GM12892 (cell line): ENCODE data around the gene UCHL5.
A peak's percentile ranks its signal among the peaks of the same experiment; 100 is the strongest.

Experiments
- DNase-seq: peaks from one replicate; pipeline ENCODE4 v3.0.0; 2011; ENCODE audit not compliant: insufficient read length
- FAIRE-seq: peaks from 2 replicates; lab custom pipeline; 2011; peaks lifted over from hg19 to GRCh38; lab: Jason Lieb, UNC
- POLR2A ChIP-seq: IDR thresholded peaks from 2 replicates; pipeline ENCODE4 v1.6.1; 2011; ENCODE audit warnings: low read depth, low read length, control low read depth
- POLR2AphosphoS5 ChIP-seq: IDR thresholded peaks from 2 replicates; pipeline ENCODE4 v1.6.1; 2011; ENCODE audit warnings: low read depth, low read length, control low read depth
- TAF1 ChIP-seq: IDR thresholded peaks from 2 replicates; pipeline ENCODE4 v1.6.1; 2011; ENCODE audit warnings: low read depth, mild to moderate bottlenecking, control low read depth, low read length, borderline replicate concordance

Gene UCHL5

GRCh38 chr1:192973202-192973601 lies 86.0 kb downstream of the UCHL5 start:
- peak; percentile 24 for FAIRE-seq
- DNase-seq, result no peak
- TF ChIP-seq POLR2AphosphoS5, result no peak

- FAIRE-seq (no peak), DNase-seq (no peak)
- no peak for TF ChIP-seq POLR2AphosphoS5
- no peak for TF ChIP-seq POLR2A
- TF ChIP-seq TAF1, result no peak
Observed at GRCh38 chr1:192969091-192969490, 90.1 kb downstream of the UCHL5 start.

GRCh38 chr1:192968323-192968722 lies 90.8 kb downstream of the UCHL5 start:
- no peak for FAIRE-seq
- no peak for DNase-seq
- TF ChIP-seq TAF1, result no peak
- TF ChIP-seq POLR2A, result no peak

DNA sequence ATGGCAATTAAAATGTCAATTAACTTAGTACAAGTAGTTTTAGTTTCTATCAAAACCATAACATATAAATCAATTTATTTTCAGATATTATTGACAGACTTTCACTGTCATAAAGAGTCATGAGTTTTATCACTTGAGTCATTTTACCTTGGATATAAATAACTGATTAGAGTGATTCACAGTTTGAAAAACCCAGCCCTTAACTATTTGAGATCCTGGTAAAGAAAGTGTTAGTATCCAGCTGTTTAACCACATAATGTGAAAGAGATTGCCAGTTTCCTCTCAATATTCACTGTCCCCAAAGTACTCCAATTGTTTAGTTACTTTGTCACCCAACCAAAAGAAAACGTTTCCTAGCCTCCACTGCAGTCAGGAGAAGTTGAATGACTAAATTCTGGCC lies 91.3 kb downstream of the UCHL5 start:
- TF ChIP-seq POLR2A (no peak), TAF1 (no peak), POLR2AphosphoS5 (no peak)
- FAIRE-seq (no peak), DNase-seq (no peak)

- TF ChIP-seq TAF1 (no peak), POLR2AphosphoS5 (no peak), POLR2A (no peak)
- DNase-seq, result no peak
- FAIRE-seq, result no peak
Observed at GRCh38 chr1:192967211-192967877, 91.8 kb downstream of the UCHL5 start.

- TF ChIP-seq POLR2A (no peak), TAF1 (no peak), POLR2AphosphoS5 (no peak)
- DNase-seq (no peak), FAIRE-seq (no peak)
Observed at GRCh38 chr1:192966073-192966472, 93.1 kb downstream of the UCHL5 start.

DNA sequence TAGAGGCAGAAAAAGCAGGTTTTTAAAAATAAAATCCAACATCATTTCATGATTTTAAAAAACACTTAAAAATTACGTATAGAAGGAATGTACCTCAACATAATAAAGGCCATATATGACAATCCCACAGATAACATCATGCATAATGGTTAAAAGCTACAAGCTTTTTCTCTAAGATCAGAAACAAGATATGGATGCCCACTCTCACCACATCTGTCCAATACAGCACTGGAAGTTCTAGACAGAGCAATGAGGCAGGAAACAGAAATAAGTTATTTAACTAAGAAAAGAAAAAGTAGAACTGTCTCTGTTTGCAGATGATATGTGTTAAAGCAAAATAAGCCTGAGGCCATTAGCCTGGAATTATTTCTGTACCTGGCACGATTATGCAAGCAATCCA lies 96.3 kb downstream of the UCHL5 start:
- FAIRE-seq, result no peak
- no peak for DNase-seq
- no peak for TF ChIP-seq POLR2A
- no peak for TF ChIP-seq POLR2AphosphoS5
- TF ChIP-seq TAF1, result no peak
